Middle frontal gyrus (tissue), 1 donor: Measurements from ENCODE around the gene RAPGEF1.
"Not testable (repeated sequence)": the region's sequence is repeated elsewhere in the genome, so short reads cannot be mapped to it uniquely, and the experiment has no call there.

ENCODE experiments used
- DNase-seq: peaks from one replicate; pipeline ENCODE4 v3.0.0-alpha.2; 2015; ENCODE audit warnings: low spot score; ENCODE audit errors: extremely low spot score

Gene RAPGEF1

DNA sequence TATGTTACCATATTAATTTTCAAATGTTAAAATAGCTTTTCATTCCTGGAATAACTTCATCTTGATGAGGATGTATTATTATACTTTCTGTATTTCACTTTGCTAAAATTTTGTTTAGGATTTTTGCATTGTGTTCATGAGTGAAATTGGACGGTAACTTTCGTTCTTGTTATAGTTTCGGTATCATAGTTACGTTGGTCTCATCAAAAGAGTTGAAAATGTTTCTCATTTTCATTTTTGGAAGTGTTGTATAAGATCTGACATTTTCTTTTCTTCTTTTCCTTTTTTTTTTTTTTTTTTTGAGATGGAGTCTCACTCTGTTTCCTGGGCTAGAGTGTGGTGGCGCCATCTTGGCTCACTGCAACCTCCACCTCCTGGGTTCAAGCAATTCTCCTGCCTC lies 174.5 kb downstream of the RAPGEF1 start:
- no peak for DNase-seq

DNA sequence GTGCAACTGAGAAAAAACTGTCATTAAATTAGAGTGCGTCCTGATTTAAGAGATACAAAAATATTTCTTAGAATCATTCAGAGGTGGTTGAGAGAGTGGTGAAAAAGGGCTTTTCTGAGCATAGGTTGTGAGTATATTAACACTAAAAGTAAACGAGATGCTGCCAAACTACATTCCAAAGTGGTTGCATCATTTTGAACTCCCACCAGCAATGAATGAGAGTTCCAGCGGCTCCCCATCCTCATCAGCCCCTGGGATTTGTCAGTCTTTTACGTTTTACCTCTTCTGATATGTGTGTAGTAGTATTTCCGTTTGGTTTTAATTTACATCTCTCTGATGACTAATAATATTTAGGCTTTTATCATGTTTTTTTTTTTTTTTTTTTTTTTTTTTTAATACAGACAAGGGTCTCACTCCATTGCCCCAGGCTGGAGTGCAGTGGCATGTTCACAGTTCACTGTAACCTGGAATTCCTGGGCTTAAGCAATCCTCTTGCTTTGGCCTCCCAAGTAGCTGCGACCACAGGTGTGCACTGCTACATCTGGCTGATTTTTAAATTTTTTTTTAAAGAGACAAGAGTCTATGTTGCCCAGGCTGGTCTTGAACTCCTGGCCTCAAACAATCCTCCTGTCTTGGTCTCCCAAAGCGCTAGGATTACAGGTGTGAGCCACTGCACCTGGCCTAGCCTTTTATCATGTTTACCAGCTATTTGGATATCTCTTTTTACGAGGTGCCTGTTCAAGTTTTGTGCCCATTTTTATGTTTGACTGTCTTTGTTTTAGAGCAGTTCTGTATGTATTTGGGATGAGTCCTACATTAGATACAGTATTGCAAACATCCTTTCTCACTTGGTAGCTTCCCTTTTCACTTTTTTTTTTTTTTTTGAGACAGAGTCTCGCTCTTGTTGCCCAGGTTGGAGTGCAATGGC lies 177.6 kb downstream of the RAPGEF1 start:
- no peak for DNase-seq

DNA sequence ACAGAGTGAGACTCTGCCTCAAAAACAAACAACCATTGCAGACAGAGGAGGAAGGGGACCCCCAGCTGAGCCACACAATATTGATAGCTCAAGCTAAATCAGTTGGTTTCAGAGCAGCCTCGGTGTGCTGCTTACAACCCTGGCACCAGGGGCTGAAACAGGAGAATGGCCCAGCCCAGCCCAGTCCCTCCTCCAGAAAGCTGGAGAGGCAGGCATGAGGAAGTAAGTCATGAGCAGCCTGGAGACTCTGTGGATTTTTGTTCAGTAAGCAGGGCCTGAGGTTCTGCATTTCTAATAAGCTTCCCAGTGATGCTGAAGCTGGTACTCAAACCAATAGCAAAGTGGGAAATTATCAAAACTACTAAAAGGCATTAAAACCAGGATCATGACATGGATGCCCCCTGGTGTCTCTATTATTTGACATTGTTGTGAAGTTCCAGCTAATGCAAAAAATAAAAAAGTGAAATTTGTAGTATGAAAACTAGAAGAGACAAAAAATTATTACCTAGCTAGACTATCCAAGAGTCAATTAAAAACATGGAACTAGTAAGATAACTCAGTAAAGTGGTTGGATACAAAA lies 180.4 kb downstream of the RAPGEF1 start:
- no peak for DNase-seq

DNA sequence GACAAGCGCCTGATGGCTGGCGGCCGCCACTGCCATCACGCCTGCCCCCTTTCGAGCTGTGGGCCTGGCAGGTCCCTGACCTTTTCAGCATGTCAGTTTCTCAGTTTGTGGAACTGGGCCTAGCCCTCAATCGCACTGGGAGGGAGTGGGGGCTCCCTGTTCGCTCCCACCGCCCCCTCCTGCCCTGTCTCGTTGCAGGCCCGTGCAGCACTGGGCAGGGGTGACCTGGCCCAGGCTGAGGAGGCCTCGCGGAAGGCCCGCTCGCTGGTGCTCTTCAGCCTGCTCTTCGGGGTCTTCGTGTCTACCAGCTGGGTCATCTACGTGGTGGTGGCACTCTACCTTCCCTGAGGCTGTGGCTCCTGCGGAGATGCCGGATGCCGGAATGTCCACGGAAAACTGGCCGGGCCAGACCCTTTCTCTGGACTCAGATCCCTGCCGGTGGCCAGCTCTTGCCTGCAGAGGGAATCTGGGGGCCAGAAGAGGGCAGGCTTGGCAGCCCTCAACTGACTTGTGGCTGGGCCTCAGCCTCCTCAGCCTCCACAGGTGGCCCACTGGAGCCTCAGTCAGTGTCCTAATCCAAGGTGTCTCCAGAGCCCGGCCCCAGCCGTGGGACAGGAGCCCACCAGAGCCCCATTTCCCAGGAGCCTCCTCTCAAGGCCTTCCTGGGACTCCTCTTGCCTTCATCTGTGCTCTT lies 181.9 kb downstream of the RAPGEF1 start:
- no peak for DNase-seq

DNA sequence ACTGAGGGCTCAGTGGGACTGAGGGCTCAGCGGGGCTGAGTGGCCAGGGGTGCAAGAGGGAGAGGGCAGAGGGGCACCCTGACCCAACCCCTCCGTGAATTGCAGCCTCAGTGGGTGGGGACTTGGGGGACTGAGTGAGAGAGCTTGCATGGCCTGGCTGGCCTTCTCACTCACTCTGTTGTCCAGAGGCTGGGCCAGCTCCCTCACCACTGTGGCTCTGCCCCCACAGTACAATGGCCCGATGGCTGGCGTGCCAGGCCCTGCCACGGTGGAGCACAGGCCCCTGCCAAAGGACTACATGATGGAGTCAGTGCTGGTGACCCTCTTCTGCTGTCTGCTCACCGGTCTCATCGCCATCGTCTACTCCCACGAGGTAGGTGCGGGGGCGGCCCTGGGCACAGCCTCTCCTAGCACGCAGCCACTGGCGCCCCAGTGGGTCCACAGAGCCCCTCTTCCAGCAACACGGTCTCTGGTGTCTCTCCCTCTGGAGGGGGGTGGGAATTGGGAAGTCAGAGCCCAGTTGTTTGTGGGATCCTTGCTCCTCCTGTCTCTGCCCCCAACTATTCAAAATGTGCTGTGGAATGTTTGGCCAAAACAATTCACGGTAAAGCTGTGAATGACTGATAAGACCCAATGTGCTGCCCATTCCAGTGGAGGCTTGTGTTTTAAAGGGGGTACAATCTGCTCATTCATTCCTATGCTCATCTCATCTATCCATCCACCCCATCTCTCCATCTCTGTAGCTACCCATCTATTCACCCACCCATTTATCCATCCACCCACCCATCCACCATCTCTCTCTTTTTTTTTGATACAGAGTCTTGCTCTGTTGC lies 183.8 kb downstream of the RAPGEF1 start:
- no peak for DNase-seq

DNA sequence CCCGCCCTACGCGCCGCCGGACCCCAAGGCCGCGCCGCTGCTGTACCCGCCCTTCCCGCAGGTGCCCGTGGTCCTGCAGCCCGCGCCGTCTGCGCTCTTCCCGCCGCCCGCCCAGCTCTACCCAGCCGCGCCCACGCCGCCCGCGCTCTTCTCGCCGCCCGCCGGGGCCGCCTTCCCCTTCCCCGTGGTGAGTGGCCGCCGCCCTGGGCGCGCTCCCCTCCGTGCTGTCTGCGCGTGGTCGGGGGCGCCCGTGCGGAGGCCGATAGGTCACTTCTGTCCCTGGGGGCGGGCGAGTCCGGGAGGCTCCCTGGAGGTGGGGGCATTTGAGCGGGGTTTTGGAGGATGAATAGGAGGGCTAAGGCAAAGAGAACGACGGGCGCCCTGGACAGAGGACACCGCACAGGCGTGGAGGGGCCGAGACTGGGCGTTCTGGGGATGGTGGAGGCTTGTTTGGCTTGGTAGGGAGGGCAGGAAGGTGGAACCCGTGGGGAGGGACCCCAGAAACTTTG lies 185.0 kb downstream of the RAPGEF1 start:
- no peak for DNase-seq

DNA sequence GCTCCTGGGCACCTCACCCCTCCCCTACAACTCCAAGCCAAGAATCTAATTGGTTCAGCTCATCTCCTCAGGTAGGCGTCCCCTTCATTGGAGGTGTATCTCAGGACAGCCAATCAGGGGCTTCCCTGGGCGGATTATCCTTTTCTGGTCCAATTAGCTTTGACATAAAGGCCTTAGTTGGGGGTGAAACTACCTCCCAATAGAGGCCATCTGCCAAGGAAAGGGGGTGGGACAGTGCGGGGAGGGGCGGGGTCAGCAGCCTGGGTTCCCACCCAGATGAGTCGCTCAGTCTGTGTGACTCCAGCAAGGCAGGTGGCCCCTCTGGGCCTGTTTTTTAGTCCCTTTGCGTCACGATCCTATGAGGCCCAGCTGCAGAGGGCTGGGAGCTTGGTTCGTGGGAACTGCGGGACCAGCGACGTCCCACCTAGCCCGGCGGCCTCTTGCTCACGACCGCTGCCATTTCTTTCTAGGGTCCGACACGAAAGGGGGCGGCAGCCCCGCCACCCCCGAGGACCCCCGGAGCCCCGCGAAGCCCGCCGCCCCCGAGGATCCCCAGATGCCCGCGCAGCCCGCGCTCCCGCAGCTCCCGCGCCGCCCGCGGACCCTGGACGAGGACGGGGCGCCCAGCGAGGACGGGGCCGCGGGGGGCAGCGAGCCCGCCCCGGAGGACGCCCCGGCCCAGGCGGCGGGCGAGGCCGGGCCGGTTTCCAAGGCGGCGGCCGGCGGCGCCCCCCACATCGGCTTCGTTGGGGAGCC lies 185.6 kb downstream of the RAPGEF1 start:
- no peak for DNase-seq

DNA sequence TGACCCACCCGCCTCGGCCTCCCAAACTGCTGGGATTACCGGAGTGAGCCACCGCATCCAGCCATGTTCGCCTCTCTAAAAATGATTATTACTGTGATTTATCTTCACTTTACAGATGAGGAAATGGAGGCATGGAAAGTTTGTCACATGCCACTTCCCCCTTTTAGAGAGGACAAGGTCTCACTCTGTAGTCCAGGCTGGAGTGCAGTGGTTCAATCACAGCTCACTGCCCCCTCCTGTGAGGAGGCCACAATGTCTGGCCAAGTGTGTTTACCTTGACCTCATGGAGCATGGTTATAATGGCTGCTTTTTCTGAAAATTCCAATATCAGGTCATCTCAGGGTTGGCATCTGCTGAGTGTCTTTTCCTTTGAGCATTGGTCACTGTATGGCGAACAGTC lies 187.8 kb downstream of the RAPGEF1 start:
- DNase-seq: no peak

DNA sequence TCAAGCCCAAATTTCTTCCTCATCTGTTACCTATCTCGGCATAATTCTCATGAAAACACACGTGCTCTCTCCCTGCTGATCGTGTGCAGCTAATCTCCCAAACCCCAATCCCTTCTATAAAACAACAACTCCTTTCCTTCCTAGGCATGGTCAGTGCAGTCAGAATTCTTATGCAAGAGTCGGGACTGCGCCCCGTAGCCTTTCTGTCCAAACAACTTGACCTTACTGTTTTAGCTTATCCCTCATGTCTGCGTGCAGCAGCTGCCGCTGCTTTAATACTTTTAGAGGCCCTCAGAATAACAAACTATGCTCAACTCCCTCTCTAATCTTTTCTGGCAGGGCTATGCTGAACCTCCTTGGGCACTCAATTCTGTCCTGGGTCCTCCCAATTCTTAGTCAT lies 189.4 kb downstream of the RAPGEF1 start:
- DNase-seq: not testable (repeated sequence)

DNA sequence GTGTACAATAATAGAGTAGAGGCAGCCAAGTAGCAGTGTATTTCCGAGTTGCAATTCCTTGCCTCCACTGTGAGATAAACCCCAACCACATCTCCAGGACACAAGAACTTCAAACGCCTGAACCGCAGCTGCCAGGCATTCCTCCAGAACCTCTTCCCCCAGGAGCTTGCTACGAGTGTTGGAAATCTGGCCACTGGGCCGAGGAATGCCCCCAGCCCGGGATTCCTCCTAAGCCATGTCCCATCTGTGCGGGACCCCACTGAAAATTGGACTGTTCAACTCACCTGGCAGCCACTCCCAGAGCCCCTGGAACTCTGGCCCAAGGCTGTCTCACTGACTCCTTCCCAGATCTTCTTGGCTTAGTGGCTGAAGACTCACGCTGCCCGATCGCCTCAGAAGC lies 190.7 kb downstream of the RAPGEF1 start:
- not testable (repeated sequence) for DNase-seq

DNA sequence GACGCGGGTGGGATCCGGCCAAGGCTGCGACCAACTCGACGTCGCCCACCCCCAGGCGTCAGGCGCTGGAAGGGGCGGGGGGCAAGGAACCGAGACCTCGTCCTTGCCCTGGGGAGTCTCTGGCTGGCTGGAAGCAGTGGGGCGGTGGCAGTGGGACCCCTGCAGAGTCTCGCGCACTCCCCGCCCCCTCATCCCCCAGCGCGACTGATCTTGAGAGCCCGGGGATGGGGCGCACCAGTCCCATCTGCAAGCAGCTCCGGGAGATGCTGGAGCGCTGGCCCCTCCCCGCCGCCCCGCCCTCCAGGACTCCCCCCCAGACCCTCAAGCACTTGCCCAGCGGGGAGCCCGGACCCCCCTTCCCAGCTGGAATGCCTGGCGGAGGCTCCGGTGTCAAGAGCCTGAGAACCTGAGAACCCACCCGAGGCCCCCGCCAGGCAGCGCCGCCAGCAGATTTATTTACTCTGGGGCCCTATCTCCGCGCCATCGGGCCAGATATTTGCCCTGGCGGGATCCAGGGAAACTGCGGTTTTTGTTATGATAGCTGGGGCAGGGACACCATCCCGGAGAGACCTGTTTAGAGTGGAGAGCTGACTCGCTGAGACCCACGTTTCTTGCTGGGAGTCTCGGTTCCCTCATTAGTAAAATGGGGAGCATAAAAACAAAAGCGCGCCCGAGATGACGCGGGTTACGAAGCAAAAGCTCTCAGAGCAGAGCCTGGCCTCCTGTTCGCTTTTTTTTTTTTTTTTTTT lies 193.4 kb downstream of the RAPGEF1 start:
- DNase-seq: no peak

DNA sequence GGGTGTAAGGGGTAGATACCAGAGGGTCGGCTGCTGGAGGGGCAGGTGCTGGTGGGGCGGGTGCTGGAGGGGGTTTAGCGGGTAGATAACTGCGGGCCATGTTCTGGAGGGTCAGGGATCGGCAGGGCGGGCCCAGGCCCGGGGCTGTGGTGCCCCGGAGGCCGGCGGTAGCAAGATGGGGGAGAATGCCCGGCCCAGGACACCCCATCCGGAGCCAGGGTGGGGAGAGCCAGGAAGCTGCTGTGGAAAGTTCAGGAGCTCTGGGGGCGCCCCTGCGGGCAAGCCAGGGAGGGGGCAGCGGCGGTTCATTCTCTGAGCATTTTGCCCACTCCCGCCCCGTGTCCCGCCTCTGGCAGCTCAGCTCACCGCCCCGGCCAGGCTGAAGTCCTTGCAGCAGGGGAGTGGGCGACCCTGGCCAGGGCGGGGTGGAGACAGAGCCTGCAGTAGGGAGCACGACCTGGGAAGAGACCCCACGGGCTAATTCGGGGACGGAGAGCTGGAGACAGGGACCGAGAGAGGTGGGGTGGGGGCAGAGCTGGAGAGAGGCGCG lies 194.0 kb downstream of the RAPGEF1 start:
- DNase-seq: no peak

DNA sequence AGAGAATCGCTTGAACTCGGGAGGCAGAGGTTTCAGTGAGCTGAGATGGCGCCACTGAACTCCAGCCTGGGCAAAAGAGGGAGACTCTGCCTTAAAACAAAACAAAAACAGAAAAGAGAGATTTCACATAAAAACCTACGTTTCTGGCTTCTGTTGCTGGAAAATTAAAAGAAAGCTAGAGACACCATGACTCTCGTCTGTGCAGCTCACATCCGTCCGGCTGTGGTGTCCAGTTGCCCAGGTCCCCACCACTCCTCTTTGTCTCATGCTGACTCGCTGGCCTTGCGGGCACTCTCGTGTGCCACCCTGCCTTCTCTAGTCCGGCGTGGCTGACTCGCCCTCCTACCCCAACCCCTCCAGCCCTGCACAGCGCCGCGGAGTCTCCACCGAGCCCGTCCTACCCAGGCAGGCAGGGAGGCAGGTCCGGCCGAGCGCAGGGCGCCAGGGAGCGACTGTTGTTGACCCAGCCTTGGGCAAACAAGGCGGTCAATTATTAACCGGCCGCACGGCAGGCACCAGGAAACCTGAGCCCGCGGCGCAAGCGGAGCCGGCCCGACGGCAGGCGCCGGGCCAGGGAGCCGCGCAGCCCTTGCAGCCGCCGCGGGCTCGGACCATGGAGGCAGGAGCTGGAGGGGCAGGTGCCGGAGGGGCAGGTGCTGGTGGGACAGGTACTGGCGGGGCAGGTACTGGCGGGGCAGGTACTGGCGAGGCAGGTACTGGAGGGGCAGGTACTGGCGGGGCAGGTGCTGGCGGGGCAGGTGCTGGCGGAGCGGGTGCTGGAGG lies 194.7 kb downstream of the RAPGEF1 start, which contains the start of gene PRRT1B:
Gene PRRT1B, plus strand, starts transcription at position 521 of the 783 bp plus-strand sequence. Its CDS starts 93 bp downstream, at position 614.
- DNase-seq: no peak

DNA sequence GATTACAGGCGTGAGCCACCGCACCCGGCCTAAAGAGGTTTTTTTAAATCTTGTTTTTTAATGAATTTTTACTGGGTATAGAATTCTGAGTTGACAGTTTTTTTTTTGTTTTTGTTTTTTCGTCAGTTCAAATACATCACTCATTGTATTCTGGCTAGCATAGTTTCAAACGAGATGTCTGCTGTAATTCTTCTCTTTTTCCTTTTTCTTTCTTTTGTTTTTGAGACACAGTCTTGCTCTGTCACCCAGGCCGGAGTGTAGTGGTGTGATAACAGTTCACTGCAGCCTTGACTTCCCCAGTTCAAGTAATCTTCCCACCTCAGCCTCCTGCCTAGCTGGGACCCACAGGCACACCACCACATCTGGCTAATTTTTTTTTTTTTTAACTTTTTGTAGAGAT lies 196.7 kb downstream of the RAPGEF1 start:
- no peak for DNase-seq

DNA sequence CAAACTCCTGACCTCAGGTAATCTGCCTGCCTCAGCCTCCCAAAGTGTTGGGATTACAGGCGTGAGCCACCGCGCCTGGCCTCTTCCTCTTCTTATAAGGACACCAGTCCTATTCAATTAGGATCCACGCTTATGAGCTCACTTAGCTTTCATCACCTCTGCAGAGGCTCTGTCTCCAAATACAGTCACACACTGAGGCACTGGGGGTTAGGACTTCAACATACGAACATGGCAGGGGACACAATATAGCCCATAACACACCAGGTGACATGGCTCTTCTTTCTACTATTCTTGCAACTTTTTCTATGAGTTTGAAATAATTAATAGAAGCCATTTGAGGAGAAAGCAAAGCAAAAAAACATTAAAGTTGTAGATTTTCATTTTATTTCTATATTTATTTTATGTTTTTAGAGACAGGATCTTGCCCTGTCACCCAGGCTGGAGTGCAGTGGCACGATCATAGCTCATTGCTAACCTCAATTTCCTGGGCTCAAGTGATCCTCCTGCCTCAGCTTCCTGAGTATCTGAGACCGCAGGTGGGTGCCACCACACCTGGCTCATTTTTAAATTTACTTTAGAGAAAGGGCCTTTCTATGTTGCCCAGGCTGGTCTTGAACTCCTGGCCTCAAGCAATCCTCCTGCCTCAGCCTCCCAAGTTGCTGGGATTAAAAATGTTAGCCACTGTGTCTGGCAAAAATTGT lies 200.5 kb downstream of the RAPGEF1 start:
- no peak for DNase-seq

DNA sequence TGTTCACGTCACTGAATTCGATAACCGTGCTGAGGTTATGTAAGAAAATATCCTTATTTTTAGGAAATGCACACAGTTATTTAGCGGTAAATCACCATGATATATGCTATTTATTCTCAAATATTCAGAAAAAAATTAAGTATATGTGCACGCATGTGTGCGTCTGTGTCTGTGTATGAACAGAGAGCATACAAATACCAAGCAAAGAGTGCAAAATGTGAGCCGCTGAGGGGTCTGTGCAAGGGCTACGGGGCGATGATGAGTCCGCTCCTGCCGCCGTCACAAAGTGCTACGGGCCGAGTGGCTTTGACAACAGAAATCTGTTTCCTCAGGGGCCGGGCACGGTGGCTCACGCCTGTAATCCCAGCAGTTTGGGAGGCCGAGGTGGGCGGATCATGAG lies 201.9 kb downstream of the RAPGEF1 start:
- no peak for DNase-seq

DNA sequence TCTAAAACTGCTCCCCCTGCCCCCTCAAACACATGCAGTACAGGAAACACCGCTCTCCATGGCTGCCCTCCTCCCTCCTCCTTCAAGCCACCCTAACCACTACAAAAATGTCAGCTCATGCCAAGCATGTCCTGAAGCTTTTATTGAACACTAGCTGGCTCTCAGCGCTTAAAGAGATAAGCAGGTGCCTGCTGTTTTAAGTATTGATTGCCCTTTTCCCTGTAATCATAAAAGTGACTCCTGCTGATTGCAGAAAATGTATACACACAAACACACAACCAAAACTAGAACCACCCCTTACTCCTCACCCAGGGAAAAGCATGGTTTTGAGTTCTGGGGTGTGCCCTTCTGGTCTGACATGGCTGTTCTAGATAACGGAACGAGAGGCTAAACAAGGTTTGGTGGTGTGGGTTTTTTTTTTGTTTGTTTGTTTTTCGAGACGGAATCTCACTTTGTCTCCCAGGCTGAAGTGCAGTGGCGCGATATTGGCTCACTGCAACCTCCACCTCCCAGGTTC lies 205.1 kb downstream of the RAPGEF1 start:
- no peak for DNase-seq
